Nasal cavity respiratory epithelium epithelial cell of viscerocranial mucosa (primary cell): ENCODE results near the gene METTL25B. TPM values are rescaled to one million over a fixed set of nuclear protein-coding genes. Genes with fewer than 3 reads are reported as not detected.

Experiments used
- total RNA-seq: library from RNA; depleted of rRNA; stranded (reverse); fragments of >200 nt; gene quantifications from 2 replicates; pipeline ENCODE4 v1.2.3, GENCODE V29; 2014

Gene METTL25B
- total RNA-seq = 19.5 and 20.8 TPM in 2 replicates

DNA sequence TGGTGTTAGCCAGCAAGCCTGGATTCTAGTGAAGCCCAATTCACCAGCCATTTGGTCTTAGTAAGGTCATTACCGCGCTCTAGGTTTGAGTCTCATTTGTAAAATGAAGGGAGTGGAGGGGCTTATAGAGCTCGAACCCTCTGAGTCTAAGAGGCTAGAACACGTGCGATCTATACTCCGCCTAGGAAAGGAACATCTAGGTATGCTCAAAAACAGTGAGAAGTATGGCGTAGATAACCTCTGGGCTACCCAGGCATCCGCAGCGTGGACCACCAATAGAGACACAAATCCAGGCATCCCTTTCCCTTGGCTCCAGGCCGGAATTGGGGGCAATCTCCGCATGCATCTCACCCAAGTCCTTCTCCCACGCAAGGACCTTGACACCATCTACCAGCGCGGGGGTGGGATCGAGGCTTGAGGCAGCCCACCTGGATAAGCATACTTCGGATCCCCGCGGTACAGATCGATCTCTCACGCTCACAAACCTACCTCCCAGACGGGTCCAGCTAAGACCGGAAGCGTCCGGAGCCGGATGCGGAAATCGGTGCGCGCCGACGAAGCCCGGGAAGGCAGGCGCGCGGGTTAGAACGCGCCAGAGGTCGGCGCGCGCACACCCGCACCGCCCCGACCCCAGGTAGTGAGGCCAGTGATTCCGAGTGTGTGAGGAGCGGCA is at the start of gene METTL25B:
Gene METTL25B, plus strand, starts transcription at position 544 of the 673 bp plus-strand sequence. CDS start 636 bp downstream, outside the sequence.

DNA sequence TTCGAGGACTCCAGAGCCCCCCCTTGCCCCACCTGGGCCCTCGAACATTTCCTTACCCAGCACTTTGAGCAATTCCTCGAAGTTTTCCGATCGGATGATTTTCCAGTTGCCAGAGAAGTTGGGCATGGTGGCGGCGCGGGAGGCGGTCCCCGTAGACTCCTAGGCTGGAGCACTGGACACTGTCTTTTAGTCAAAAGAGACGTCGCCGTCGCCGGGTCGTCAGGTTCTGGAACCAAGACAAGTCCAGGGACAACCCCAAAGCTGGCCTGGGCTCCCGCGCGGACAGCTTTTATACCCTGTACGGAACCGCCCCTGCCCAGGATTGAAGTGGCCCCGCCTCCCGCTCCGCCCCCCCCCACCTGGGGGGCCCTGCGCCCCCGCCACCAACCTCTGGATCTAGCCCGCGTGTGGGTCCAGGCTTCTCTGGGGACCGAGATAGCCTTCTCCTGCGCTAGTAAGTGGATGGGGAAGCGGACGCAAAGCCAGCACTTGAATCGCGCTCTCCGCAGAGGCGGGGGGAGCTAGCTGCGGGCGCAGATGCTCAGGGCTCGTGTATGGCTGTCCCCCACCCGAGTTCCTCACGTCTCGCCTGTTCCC is 22.9 kb upstream of the METTL25B start, which contains the start of gene CRABP2:
Gene CRABP2, minus strand, starts transcription at position 263 of the 597 bp plus-strand sequence. Its CDS starts 137 bp downstream, at position 126.

DNA sequence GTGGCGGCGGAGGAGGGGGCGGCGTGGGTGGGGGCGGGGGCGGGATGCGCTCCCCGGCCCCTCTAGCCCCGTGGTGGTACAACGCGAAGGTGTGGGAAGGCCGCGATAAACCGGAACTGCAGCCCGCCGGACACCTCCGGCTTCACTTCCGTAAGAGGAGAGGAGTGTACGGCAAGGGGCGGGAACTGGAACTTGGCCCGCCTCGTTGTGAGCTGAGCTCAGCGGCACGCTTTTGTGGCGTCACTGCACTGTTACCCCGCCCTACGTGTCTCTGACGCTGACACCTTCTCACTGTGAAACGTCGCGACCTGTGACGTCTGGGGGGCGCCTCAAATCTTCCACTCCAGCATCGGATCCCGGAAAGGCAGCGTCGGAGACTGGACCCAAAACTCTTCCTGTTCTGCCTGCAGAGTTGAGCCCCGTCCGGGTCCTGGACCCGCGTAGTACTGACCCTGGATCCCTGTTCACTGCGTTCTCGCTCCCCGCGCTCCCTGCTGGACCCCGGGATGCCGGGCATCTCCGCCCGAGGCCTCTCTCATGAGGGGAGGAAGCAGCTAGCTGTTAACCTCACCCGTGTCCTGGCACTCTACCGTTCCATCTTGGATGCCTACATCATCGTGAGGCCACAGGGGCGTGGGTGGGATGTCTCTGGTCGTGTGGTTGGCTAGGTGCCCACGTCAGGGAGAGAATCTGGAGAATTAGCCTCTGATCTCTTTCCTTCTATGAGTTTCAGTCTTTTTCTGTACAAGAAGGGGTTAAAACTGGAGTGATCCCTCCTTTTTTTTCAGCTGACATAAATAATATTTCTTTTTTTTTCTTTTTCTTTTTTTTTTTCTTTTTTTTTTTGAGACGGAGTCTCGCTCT is 562 bp downstream of the METTL25B start, which contains the start of gene ISG20L2:
Gene ISG20L2, minus strand, starts transcription at position 168 of the 864 bp plus-strand sequence. CDS start 1,114 bp downstream, outside the sequence.

DNA sequence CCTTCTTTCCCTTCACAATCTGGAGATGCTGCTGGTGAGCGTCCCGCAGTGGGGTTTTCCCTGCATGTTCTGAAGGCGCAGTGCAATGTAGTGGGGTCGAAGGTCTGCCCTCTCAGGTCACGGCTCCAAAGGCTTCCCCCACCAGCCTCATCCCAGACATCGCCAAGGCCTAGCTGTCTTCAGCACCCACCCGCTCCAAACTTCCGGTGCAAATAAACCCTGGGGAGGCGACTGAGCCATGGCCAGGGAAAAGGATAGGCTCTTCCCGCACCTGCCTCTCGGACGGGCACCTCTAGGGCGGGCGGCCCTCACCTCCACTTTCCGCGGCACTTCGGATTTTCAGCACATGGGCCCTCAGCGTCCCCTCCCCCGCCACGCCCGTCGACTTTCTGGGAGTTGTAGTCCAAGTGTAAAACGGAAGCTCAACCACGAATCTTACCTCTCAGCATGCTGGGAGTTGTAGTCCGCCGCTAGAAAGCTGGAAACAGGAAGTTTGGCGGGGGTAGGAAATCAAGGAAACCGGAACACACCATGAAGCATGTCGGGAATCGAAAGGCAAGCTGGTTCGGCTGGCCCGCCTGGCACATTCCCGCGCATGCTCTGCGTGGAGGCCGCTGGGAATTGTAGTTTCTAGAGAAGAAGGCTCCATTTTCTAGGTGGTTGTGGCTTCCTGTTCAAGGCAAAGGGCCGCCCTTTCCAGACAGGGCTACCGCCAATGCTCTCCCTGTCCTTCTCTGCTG is 12.6 kb downstream of the METTL25B start, which contains the start of gene MRPL24:
Gene MRPL24, minus strand, starts transcription at position 348 of the 740 bp plus-strand sequence. CDS start 2,384 bp downstream, outside the sequence.

DNA sequence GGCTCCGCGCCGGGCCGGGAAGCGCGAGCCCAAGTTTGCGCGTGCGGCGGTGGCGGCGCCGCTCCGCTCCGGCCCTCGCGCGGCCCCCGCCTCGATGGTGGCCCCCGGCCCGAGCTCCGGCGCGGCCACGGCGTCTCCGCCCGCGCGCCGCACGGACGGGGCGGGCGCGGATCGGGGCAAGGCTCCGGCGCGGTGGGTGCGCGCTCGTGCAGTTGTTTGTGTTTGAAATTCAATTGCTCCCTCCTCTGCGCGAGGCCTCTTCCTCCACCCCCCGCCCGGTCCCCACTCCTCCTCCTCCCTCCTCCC is 23.1 kb downstream of the METTL25B start, which contains the start of gene HDGF:
Gene HDGF, minus strand, starts transcription at position 225 of the 306 bp plus-strand sequence. CDS start 246 bp downstream, outside the sequence.

DNA sequence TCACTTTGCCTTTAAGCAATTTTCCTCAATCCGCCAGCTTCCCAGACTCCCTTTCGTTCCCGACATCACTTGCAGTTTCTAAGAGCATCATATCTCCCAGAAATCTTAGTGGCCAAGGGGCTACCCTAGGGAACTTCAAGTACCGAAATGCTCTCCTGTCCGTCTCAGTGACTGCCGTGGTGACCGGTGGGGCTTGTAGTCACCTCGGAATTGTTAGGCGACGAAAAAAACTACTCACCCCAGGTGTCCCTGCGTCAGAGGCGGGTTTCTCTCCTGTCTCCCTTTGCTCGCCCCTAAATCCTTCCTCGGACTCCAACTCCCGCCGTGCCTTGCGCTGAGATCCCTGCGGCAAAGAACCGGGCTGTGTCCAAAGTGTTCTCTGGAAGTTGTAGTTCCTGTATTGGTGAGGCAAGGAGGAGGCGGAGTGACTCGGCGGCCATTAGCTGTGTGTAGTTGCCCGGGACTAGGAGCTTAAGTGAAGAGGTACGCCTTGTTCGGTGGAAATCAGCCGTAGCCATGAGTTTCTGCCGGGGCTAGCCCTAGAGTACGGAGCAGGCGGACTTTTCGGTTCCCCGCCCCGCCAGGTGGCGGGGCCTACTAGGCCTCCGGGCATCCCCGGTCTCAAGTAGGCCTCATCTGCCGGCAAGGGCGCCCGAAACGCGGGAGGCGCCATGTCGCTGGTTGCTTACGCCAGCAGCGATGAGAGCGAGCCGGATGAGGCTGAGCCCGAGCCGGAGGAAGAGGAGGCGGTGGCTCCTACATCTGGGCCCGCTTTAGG is 39.0 kb downstream of the METTL25B start, which contains the start of gene PRCC:
Gene PRCC, plus strand, starts transcription at position 435 of the 778 bp plus-strand sequence. Its CDS starts 237 bp downstream, at position 672.

Other genes starting within 250 kb of the METTL25B start
- 4.8 and 10.3 TPM in 2 replicates for gene MEF2D, start 227.7 kb upstream of the METTL25B start, total RNA-seq
- gene IQGAP3, start 155.9 kb upstream of the METTL25B start, total RNA-seq = 0.07 and 0.34 TPM in 2 replicates
- gene TTC24, start 148.7 kb upstream of the METTL25B start, total RNA-seq = not detected in 2 replicates
- gene NAXE, start 136.7 kb upstream of the METTL25B start, total RNA-seq = 68.5 and 102 TPM in 2 replicates
- gene GPATCH4, start 127.0 kb upstream of the METTL25B start, total RNA-seq = 31.4 and 39.7 TPM in 2 replicates
- gene HAPLN2, start 109.1 kb upstream of the METTL25B start, total RNA-seq = not detected in 2 replicates
- gene BCAN, start 86.4 kb upstream of the METTL25B start, total RNA-seq = not detected in 2 replicates
- under 0.01 and 0.14 TPM in 2 replicates for gene NES, start 51.1 kb upstream of the METTL25B start, total RNA-seq
- gene CRABP2, start 22.9 kb upstream of the METTL25B start, total RNA-seq = 22.9 and 141 TPM in 2 replicates
- 10.9 and 17.9 TPM in 2 replicates for gene ISG20L2, start 297 bp downstream of the METTL25B start, total RNA-seq
- 34.2 and 45.5 TPM in 2 replicates for gene MRPL24, start 12.6 kb downstream of the METTL25B start, total RNA-seq
- 206 and 355 TPM in 2 replicates for gene HDGF, start 23.2 kb downstream of the METTL25B start, total RNA-seq
- 15.4 and 23.1 TPM in 2 replicates for gene PRCC, start 39.1 kb downstream of the METTL25B start, total RNA-seq
- gene SH2D2A, start 88.4 kb downstream of the METTL25B start, total RNA-seq = 1.7 and 2.1 TPM in 2 replicates
- not detected in 2 replicates for gene INSRR, start 130.6 kb downstream of the METTL25B start, total RNA-seq
- under 0.01 TPM in 1 of 2 replicates, not detected in the other for gene NTRK1, start 132.4 kb downstream of the METTL25B start, total RNA-seq
- gene PEAR1, start 165.2 kb downstream of the METTL25B start, total RNA-seq = 1.7 and 3.5 TPM in 2 replicates
- gene LRRC71, start 192.2 kb downstream of the METTL25B start, total RNA-seq = not detected in 2 replicates